SK-N-SH (cell line): Measurements from ENCODE around the gene ITGA5.

Experiments used
- EP300 ChIP-seq, 2 experiments: IDR thresholded peaks; 2 replicates each; pipeline versions ENCODE4 v1.4.0 to v1.6.1; 2012; ENCODE audit warnings: borderline replicate concordance in 1 of 2, low read depth in 1 of 2, low read length in 1 of 2
- FOXJ3 ChIP-seq: sonication (generic); formaldehyde crosslinking; IDR thresholded peaks from 2 replicates; pipeline ENCODE4 v1.5.1; 2020; ENCODE audit warnings: mild to moderate bottlenecking, missing genetic modification reagents
- JUND ChIP-seq: IDR thresholded peaks from 2 replicates; pipeline ENCODE4 v1.4.0; 2012
- MAX ChIP-seq: IDR thresholded peaks from 2 replicates; pipeline ENCODE4 v1.4.0; 2012; ENCODE audit warnings: low read depth
- MEF2A ChIP-seq: IDR thresholded peaks from 2 replicates; pipeline ENCODE4 v1.4.0; 2012; ENCODE audit warnings: low read depth, borderline replicate concordance
- MXI1 ChIP-seq: IDR thresholded peaks from 2 replicates; pipeline ENCODE4 v1.6.1; 2012; ENCODE audit warnings: mild to moderate bottlenecking, low read depth, low read length, improper control_type of control experiment
- POLR2AphosphoS5 ChIP-seq: IDR thresholded peaks from 2 replicates; pipeline ENCODE4 v1.6.1; 2012; ENCODE audit warnings: low read depth, low read length
- RAD21 ChIP-seq: IDR thresholded peaks from 2 replicates; pipeline ENCODE4 v1.6.1; 2012; ENCODE audit warnings: mild to moderate bottlenecking, low read length
- RFX5 ChIP-seq: IDR thresholded peaks from 2 replicates; pipeline ENCODE4 v1.6.1; 2012; ENCODE audit warnings: mild to moderate bottlenecking, improper control_type of control experiment, low read length
- RXRA ChIP-seq: IDR thresholded peaks from 2 replicates; pipeline ENCODE4 v1.4.0; 2012; ENCODE audit warnings: low read depth, mild to moderate bottlenecking, borderline replicate concordance
- ZBTB33 ChIP-seq: IDR thresholded peaks from 2 replicates; pipeline ENCODE4 v1.4.0; 2012; ENCODE audit warnings: low read depth, borderline replicate concordance
- TF ChIP-seq, protein P1 (sequence below): IDR thresholded peaks from 2 replicates; pipeline ENCODE4 v1.6.1; 2012; ENCODE audit warnings: mild to moderate bottlenecking, low read depth, low read length, moderate library complexity
- TF ChIP-seq, protein P2 (sequence below): fragments of 200-600 bp; sonication (generic); IDR thresholded peaks from 2 replicates; pipeline ENCODE4 v1.6.1; 2017; ENCODE audit warnings: antibody characterized with exemption, mild to moderate bottlenecking, moderate library complexity

DNA sequence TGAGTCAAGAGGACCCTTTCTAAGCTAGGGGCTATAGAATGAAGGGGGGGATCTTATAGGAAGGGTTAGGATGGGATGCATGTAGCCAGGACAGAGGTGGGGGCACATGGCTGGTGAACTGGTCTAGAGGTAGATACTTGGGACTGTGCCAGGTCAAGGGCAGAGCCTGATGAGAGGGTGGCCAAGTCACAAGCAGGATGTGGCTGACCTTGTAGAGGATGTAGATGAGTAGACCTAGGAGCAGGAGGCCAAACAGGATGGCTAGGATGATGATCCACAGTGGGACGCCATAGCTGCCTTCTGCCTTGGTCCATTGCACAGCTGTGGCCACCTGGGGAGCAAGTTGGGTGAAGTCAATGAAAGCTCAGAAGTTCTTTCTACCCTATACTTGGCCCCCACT is 21.9 kb downstream of the ITGA5 start:
- TF ChIP-seq, protein P1, sequence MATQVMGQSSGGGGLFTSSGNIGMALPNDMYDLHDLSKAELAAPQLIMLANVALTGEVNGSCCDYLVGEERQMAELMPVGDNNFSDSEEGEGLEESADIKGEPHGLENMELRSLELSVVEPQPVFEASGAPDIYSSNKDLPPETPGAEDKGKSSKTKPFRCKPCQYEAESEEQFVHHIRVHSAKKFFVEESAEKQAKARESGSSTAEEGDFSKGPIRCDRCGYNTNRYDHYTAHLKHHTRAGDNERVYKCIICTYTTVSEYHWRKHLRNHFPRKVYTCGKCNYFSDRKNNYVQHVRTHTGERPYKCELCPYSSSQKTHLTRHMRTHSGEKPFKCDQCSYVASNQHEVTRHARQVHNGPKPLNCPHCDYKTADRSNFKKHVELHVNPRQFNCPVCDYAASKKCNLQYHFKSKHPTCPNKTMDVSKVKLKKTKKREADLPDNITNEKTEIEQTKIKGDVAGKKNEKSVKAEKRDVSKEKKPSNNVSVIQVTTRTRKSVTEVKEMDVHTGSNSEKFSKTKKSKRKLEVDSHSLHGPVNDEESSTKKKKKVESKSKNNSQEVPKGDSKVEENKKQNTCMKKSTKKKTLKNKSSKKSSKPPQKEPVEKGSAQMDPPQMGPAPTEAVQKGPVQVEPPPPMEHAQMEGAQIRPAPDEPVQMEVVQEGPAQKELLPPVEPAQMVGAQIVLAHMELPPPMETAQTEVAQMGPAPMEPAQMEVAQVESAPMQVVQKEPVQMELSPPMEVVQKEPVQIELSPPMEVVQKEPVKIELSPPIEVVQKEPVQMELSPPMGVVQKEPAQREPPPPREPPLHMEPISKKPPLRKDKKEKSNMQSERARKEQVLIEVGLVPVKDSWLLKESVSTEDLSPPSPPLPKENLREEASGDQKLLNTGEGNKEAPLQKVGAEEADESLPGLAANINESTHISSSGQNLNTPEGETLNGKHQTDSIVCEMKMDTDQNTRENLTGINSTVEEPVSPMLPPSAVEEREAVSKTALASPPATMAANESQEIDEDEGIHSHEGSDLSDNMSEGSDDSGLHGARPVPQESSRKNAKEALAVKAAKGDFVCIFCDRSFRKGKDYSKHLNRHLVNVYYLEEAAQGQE, result no peak
- TF ChIP-seq FOXJ3 (CRISPR knock-in tag) (no peak), JUND (no peak), MAX (no peak), MXI1 (no peak), MEF2A (no peak), ZBTB33 (no peak), RAD21 (no peak), RXRA (no peak), EP300 (IDR thresholded peaks at IDR 0.05; ENCODE audit: borderline replicate concordance in 1 of 2, low read depth in 1 of 2, low read length in 1 of 2) (no peak), POLR2AphosphoS5 (no peak), RFX5 (no peak)
- TF ChIP-seq, protein P2, sequence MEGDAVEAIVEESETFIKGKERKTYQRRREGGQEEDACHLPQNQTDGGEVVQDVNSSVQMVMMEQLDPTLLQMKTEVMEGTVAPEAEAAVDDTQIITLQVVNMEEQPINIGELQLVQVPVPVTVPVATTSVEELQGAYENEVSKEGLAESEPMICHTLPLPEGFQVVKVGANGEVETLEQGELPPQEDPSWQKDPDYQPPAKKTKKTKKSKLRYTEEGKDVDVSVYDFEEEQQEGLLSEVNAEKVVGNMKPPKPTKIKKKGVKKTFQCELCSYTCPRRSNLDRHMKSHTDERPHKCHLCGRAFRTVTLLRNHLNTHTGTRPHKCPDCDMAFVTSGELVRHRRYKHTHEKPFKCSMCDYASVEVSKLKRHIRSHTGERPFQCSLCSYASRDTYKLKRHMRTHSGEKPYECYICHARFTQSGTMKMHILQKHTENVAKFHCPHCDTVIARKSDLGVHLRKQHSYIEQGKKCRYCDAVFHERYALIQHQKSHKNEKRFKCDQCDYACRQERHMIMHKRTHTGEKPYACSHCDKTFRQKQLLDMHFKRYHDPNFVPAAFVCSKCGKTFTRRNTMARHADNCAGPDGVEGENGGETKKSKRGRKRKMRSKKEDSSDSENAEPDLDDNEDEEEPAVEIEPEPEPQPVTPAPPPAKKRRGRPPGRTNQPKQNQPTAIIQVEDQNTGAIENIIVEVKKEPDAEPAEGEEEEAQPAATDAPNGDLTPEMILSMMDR, result no peak
